Neutrophil (primary cell): ENCODE data around the gene MAMLD1.

Experiments
- H3K27ac ChIP-seq: fragments of 200-600 bp; sonication (generic); 2 replicates; pipeline ENCODE4 v1.5.1; 2016; ENCODE audit warnings: mild to moderate bottlenecking, moderate library complexity
- H3K27me3 ChIP-seq: fragments of 200-600 bp; sonication (generic); 2 replicates; pipeline ENCODE4 v1.6.0; 2016; ENCODE audit warnings: mild to moderate bottlenecking
- H3K36me3 ChIP-seq: fragments of 200-600 bp; sonication (generic); 2 replicates; pipeline ENCODE4 v1.5.1; 2017
- H3K4me1 ChIP-seq, 2 experiments: fragments of 200-600 bp in 1 of 2; sonication (generic) in 1 of 2; 1 replicate in 1 of 2; 2 replicates in 1 of 2; pipeline versions ENCODE4 v1.5.1 to v1.6.1; 2013 to 2016; ENCODE audit warnings: low read depth in 1 of 2, low read length in 1 of 2, mild to moderate bottlenecking in 1 of 2, moderate library complexity in 1 of 2; ENCODE audit not compliant: control insufficient read depth in 1 of 2, insufficient read depth in 1 of 2
- H3K4me3 ChIP-seq, 2 experiments: fragments of 200-600 bp in 1 of 2; sonication (generic) in 1 of 2; 1 replicate in 1 of 2; 2 replicates in 1 of 2; pipeline ENCODE4 v1.5.1; 2013 to 2016; ENCODE audit warnings: low read depth in 1 of 2, low read length in 1 of 2, mild to moderate bottlenecking in 1 of 2, moderate library complexity in 1 of 2
- H3K9me3 ChIP-seq: fragments of 200-600 bp; sonication (generic); 2 replicates; pipeline ENCODE4 v1.5.1; 2016
- CTCF ChIP-seq: fragments of 200-600 bp; sonication (generic); IDR thresholded peaks from 2 replicates; pipeline ENCODE4 v1.5.1; 2016; ENCODE audit warnings: antibody characterized with exemption

MAMLD1 gene

GRCh38 chrX:150414228-150414627 is 51.1 kb downstream of the MAMLD1 start:
- no peak overlapping the region for H3K27ac ChIP-seq
- H3K36me3 ChIP-seq = no peaks in the 10 kb centered on the region
- no peaks in the 10 kb centered on the region for H3K9me3 ChIP-seq
- TF ChIP-seq CTCF = no peak
- no peak overlapping the region for H3K4me3 ChIP-seq
- H3K4me1 ChIP-seq = no peaks in the 10 kb centered on the region
- H3K27me3 ChIP-seq = no peaks in the 10 kb centered on the region

DNA sequence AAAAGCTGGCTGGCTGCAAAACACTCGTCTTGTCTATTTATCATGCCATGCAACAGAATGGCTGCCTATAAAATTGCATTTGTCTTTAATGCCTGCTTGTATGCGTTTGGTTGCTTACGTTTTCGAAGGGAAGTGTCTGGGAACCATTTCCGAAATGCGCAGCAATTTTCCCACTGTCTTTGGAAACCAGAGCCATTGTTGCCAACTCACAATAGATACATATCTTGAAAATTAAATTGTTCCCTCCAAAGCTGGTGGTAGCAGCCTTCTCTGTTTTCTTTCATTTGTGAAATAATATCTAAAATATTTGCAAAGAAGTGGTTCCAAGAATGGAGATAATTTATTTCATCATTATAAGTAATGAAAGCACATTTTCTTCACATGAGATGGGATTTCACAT is 53.4 kb downstream of the MAMLD1 start:
- Histone ChIP-seq H3K4me3 (no peak overlapping the region), H3K36me3 (no peaks in the 10 kb centered on the region), H3K9me3 (no peaks in the 10 kb centered on the region), H3K27me3 (no peaks in the 10 kb centered on the region), H3K27ac (no peak overlapping the region), H3K4me1 (no peaks in the 10 kb centered on the region)
- no peak for TF ChIP-seq CTCF

DNA sequence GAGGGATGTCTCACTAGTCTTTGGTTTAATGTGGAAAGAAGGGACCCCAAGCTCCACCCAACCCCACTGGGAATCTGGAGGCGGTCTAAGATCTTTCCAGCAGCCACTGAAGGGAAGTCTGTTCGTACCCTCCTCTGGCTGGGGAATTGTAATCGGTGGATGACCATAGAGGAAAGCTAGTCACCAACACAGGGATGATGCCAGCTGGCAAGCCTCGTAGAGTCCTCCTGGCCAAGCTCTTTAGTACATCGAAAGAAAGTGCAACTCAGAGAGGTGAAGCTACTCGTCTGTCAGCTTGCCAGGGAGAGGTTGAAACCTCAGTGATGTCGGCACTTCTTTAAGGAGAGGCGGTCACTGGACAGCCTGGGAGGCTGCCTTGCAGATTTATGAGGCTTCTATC is 58.7 kb downstream of the MAMLD1 start:
- H3K4me1 ChIP-seq = peaks cover 10 to 23% of the 10 kb centered on the region in 2 experiments
- no peak for TF ChIP-seq CTCF

GRCh38 chrX:150429594-150429993 is 66.5 kb downstream of the MAMLD1 start:
- peak overlapping the region; percentile 73 for H3K27ac ChIP-seq
- H3K9me3 ChIP-seq = no peaks in the 10 kb centered on the region
- H3K4me1 ChIP-seq = peaks cover 35 to 37% of the 10 kb centered on the region in 2 experiments
- TF ChIP-seq CTCF = no peak
- H3K36me3 ChIP-seq = no peaks in the 10 kb centered on the region
- no peaks in the 10 kb centered on the region for H3K27me3 ChIP-seq
- H3K4me3 ChIP-seq = no peak overlapping the region

More for the DNA sequence above, 58.7 kb downstream of the MAMLD1 start:
- no peak overlapping the region for H3K4me3 ChIP-seq
- no peaks in the 10 kb centered on the region for H3K36me3 ChIP-seq
- no peaks in the 10 kb centered on the region for H3K9me3 ChIP-seq
- no peaks in the 10 kb centered on the region for H3K27me3 ChIP-seq
- no peak overlapping the region for H3K27ac ChIP-seq

GRCh38 chrX:150436195-150436594 is 73.1 kb downstream of the MAMLD1 start:
- Histone ChIP-seq H3K27me3 (no peaks in the 10 kb centered on the region), H3K27ac (no peak overlapping the region), H3K9me3 (no peaks in the 10 kb centered on the region), H3K36me3 (no peaks in the 10 kb centered on the region), H3K4me3 (no peak overlapping the region), H3K4me1 (no peaks in the 10 kb centered on the region)
- TF ChIP-seq CTCF = no peak

DNA sequence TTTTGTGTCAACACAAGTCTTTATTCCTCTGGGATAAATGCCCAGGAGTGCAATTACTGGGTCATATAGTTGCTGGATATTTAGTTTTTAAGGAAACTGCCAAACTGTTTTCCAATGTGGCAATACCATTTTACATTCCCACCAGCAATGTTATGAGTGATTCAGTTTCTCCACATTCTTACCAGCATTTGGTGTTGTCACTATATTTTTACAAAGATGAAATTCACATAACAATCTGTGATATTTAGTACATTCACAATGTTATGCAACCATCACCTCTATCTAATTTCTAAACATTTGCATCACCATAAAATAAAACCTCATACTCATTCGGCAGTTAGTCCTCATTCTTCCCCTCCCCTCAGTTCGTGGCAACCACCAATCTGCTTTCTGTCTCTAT is 75.0 kb downstream of the MAMLD1 start:
- Histone ChIP-seq H3K4me3 (no peak overlapping the region), H3K27me3 (no peaks in the 10 kb centered on the region), H3K9me3 (no peaks in the 10 kb centered on the region), H3K36me3 (no peaks in the 10 kb centered on the region), H3K27ac (no peak overlapping the region), H3K4me1 (no peaks in the 10 kb centered on the region)
- no peak for TF ChIP-seq CTCF
